ENCODE data around the gene DCAF15.

The DCAF15 gene

GRCh38 chr19:13995017-13995728 lies 42.9 kb downstream of the DCAF15 start:
- DNase-seq (ENCODE audit: low read depth), result no peak

GRCh38 chr19:13995878-13996765 lies 43.8 kb downstream of the DCAF15 start:
- no peak for DNase-seq (ENCODE audit: low read depth)

- DNase-seq (ENCODE audit: low read depth), result no peak
Observed at GRCh38 chr19:13996928-13997630, 44.8 kb downstream of the DCAF15 start.

- no peak for DNase-seq (ENCODE audit: low read depth)
Observed at GRCh38 chr19:13997631-13997962, 45.3 kb downstream of the DCAF15 start.

GRCh38 chr19:13998426-13998825 lies 46.1 kb downstream of the DCAF15 start:
- no peak for DNase-seq (ENCODE audit: low read depth)

GRCh38 chr19:13999085-13999484 lies 46.8 kb downstream of the DCAF15 start:
- no peak for DNase-seq (ENCODE audit: low read depth)

GRCh38 chr19:14000691-14001375 lies 48.5 kb downstream of the DCAF15 start:
- DNase-seq (ENCODE audit: low read depth), result no peak

- no peak for DNase-seq (ENCODE audit: low read depth)
Observed at GRCh38 chr19:14002571-14003250, 50.4 kb downstream of the DCAF15 start.

GRCh38 chr19:14003251-14004055 lies 51.1 kb downstream of the DCAF15 start:
- no peak for DNase-seq (ENCODE audit: low read depth)

- DNase-seq (ENCODE audit: low read depth), result no peak
Observed at GRCh38 chr19:14004619-14005348, 52.5 kb downstream of the DCAF15 start.

- peak; percentile 79 for DNase-seq (ENCODE audit: low read depth)
Observed at GRCh38 chr19:14005349-14006084, 53.2 kb downstream of the DCAF15 start.

- DNase-seq (ENCODE audit: low read depth), result peak; percentile 99
Observed at GRCh38 chr19:14006085-14006765, 53.9 kb downstream of the DCAF15 start, which contains the start of gene RFX1. Gene RFX1 (minus strand): TSS chr19:14006320. CDS start chr19:13993843, 12,477 bp downstream.

- DNase-seq (ENCODE audit: low read depth), result no peak
Observed at GRCh38 chr19:14006766-14007562, 54.7 kb downstream of the DCAF15 start.

Data from stimulated activated CD8-positive, alpha-beta memory T cell treated with anti-CD3 and anti-CD28 coated beads, Interleukin-12 subunit alpha, Interleukin-12 subunit beta, amount 100 ng/mL, for 4 hours (primary cell).